Stomach (tissue), 9 donors: Measurements from ENCODE around the gene P4HA3. TPM values are rescaled to one million over a fixed set of nuclear protein-coding genes. Genes with fewer than 3 reads are reported as not detected.
A peak's percentile ranks its signal among the peaks of the same experiment; 100 is the strongest.

Experiments
- DNase-seq, 2 donors: peaks; one replicate each; pipeline versions ENCODE4 v3.0.0 to v3.0.0-alpha.2; 2013 to 2019
- H3K27ac ChIP-seq, 5 donors: fragments of 200-600 bp in 4 of 5; sonication (generic) in 4 of 5; one replicate each; pipeline ENCODE4 v1.5.1; 2013 to 2019; ENCODE audit warnings: mild to moderate bottlenecking in 1 of 5, moderate library complexity in 1 of 5
- H3K27me3 ChIP-seq, 3 donors: fragments of 200-600 bp; sonication (generic); one replicate each; pipeline ENCODE4 v1.5.1; 2017 to 2019; ENCODE audit warnings: mixed run types in 1 of 3
- H3K36me3 ChIP-seq, 4 donors: fragments of 200-600 bp; sonication (generic); 1 replicate in 3 of 4; 2 replicates in 1 of 4; pipeline ENCODE4 v1.5.1; 2016 to 2019
- H3K4me1 ChIP-seq, 4 donors: fragments of 200-600 bp; sonication (generic); one replicate each; pipeline ENCODE4 v1.5.1; 2016 to 2019
- H3K4me3 ChIP-seq, 4 donors: fragments of 200-600 bp; sonication (generic) in 3 of 4; one replicate each; pipeline ENCODE4 v1.5.1; 2016 to 2019; ENCODE audit warnings: mild to moderate bottlenecking in 1 of 4
- H3K9me3 ChIP-seq, 4 donors: fragments of 200-600 bp; sonication (generic); one replicate each; pipeline ENCODE4 v1.5.1; 2016 to 2019
- CTCF ChIP-seq, 7 experiments: fragments of 450-650 bp in 4 of 7; fragments of 200-600 bp in 3 of 7; sonication (generic) in 3 of 7; IDR thresholded peaks; one replicate each; pipeline ENCODE4 v1.5.1; 2016 to 2019; ENCODE audit warnings: antibody characterized with exemption in 7 of 7, control low read depth in 2 of 7, mild to moderate bottlenecking in 1 of 7
- EP300 ChIP-seq: sonication (generic); formaldehyde crosslinking; IDR thresholded peaks from one replicate; pipeline ENCODE4 v1.6.1; 2017; ENCODE audit warnings: antibody characterized with exemption
- POLR2A ChIP-seq, 4 donors: fragments of 450-650 bp; IDR thresholded peaks; one replicate each; pipeline ENCODE4 v1.6.1; 2016; ENCODE audit warnings: antibody characterized with exemption in 4 of 4, control low read depth in 2 of 4, mild to moderate bottlenecking in 1 of 4, moderate library complexity in 1 of 4
- POLR2AphosphoS5 ChIP-seq, 3 donors: sonication (generic); formaldehyde crosslinking; IDR thresholded peaks; one replicate each; pipeline ENCODE4 v1.6.1; 2016; ENCODE audit warnings: antibody characterized with exemption in 3 of 3
- WGBS, 5 donors: extraction: QIAGEN DNeasy Blood & Tissue Kit in 3 of 5; methylation state at CpG; one replicate each; pipeline versions ENCODE4 v1.1.5 to v1.1.7; 2013 to 2018; 5-methylcytosine and 5-hydroxymethylcytosine counted together
- intact Hi-C: fragments of 100-400 bp; cut with DNase I; formaldehyde crosslinking; loops from one replicate; pipeline ENCODE4 v1.15.1; 2023; ENCODE audit warnings: low total_unique reads
- polyA plus RNA-seq, 3 donors: library from polyadenylated mRNA; stranded (reverse); fragments of 200-250 nt; gene quantifications; one replicate each; pipeline ENCODE4 v1.2.3, GENCODE V29; 2013
- total RNA-seq, 5 donors: library from RNA; depleted of rRNA; stranded (reverse); fragments of >200 nt; gene quantifications; one replicate each; pipeline versions ENCODE4 v1.1.0 to v1.2.3, GENCODE V29; 2014 to 2016
- donor health status: healthy with polysubstance abuse.
- donor health status: Bipolar disorder and iron deficiency.
- donor health status: healthy.

P4HA3 gene
- total and polyA plus RNA-seq, 8 donors = 0.28 to 2.6 (median 0.71) TPM; not detected in 4

- H3K4me3 ChIP-seq = no peak overlapping the region
- intact Hi-C loops = no loop called here
These were observed 46.2 kb downstream of the P4HA3 start for GRCh38 chr11:74265256-74265655.

GRCh38 chr11:74262725-74263124, 48.7 kb downstream of the P4HA3 start:
- no peaks in the 10 kb centered on the region for H3K36me3 ChIP-seq
- intact Hi-C loops = no loop called here
- H3K27me3 ChIP-seq = peaks cover 0 to 3% (median 0%) of the 10 kb centered on the region in 3 donors
- DNase-seq = no peak
- H3K27ac ChIP-seq = no peak overlapping the region
- no peaks in the 10 kb centered on the region for H3K9me3 ChIP-seq
- peaks cover 0 to 8% (median 8%) of the 10 kb centered on the region in 4 donors for H3K4me1 ChIP-seq
- WGBS, 5 donors = 81 to 97% (median 90%) methylated on average over 2 of the region's 2 CpGs
- TF ChIP-seq POLR2A (IDR thresholded peaks at IDR 0.05) (no peak), CTCF (IDR thresholded peaks at IDR 0.05) (no peak), EP300 (no peak)
- H3K4me3 ChIP-seq = no peak overlapping the region

More at GRCh38 chr11:74265256-74265655, 46.2 kb downstream of the P4HA3 start:
- Histone ChIP-seq H3K4me1 (peaks cover 0 to 4% (median 0%) of the 10 kb centered on the region in 4 donors), H3K27ac (no peak overlapping the region), H3K36me3 (no peaks in the 10 kb centered on the region), H3K27me3 (peaks cover 0 to 3% (median 0%) of the 10 kb centered on the region in 3 donors), H3K9me3 (no peaks in the 10 kb centered on the region)
- DNase-seq = no peak
- WGBS, 5 donors = 70 to 97% (median 94%) methylated on average over 1 of the region's 1 CpG; no CpG with 5 or more reads in 1 of the 5 donors
- TF ChIP-seq POLR2A (IDR thresholded peaks at IDR 0.05) = no peak
- no peak for TF ChIP-seq POLR2AphosphoS5 (IDR thresholded peaks at IDR 0.05)

DNA sequence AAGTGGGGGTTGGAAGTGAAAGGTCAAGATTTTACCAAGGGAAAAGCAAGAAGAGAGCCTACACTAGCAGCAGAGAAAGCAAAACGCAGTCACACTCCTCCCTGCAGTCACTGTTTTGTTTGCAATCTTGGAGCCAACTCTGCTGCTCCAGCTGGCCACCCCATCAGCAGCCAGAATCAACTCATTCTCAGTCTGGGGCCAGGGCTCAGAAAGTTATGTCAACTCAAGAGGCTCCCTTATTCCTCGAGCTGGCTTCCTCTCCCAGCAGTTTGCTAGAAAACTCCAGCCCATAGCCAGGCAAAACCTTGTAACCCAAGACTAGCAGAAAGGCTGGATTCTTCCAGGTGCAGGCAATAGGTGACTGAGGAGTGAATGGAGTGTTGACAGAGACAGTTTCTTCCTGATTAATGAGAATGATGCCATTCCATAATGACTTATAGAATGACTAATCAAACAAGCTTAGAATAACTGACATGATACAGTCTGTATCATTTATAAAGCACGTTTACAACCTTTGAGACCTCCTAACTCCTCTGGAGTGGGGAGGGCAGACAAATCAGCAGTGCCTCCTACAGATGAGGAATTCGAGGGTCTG, 53.4 kb downstream of the P4HA3 start:
- WGBS, 5 donors = 31 to 45% (median 33%) methylated on average over 4 of the region's 4 CpGs
- TF ChIP-seq POLR2A (IDR thresholded peaks at IDR 0.05) (no peak), POLR2AphosphoS5 (IDR thresholded peaks at IDR 0.05) (no peak), CTCF (IDR thresholded peaks at IDR 0.05) (no peak), EP300 (no peak)
- intact Hi-C loops = loop anchor here (5.0 kb wide), 1 partner anchor 189 kb away; no protein-coding TSS in a partner anchor

DNA sequence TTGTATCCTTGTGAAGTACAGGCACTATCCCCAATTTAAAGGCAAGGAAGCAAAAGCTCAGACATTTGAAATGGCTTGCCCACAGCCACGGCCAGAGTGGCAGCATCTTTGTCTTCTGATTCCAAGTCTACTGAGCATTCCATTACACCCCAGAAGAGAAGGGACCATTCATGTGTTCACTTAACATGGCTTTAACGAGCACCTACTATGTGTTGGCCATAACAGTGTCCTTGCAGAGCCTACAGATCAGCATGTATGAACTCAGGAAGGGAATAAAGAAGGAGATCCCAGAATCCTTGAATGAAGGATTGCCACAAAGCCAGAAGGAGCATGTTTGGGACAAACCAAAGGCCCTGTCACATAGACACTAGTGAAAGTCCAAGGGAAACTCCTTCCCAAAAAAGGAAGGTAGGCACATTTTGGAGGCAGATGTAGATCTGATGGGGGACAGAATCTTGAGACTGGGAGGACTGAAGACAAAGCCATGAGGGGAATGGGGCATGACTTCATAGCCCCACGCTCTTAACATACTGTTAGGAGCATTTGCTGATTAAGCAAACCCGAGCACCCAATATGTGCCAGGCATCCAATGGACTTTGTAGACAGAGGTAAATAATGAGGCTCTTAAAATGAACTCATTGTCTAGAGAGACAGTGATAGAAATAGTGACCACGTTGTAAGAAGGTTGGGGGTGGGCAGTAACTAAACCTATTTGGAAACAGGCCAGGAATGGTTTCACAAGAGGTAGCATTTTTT, 54.9 kb downstream of the P4HA3 start:
- H3K4me3 ChIP-seq = no peak overlapping the region
- H3K27ac ChIP-seq = no peak overlapping the region
- peaks cover 0 to 16% (median 11%) of the 10 kb centered on the region in 4 donors for H3K4me1 ChIP-seq
- peaks cover 17 to 39% (median 38%) of the 10 kb centered on the region in 4 donors for H3K36me3 ChIP-seq
- H3K27me3 ChIP-seq = no peaks in the 10 kb centered on the region
- intact Hi-C loops = loop anchor here (5.0 kb wide), 1 partner anchor 191 kb away; no protein-coding TSS in a partner anchor
- no peaks in the 10 kb centered on the region for H3K9me3 ChIP-seq
- no peak for TF ChIP-seq CTCF (IDR thresholded peaks at IDR 0.05)
- DNase-seq = no peak
- WGBS, 5 donors = 75 to 80% (median 79%) methylated on average over 5 of the region's 5 CpGs

More for the DNA sequence above, 53.4 kb downstream of the P4HA3 start:
- no peaks in the 10 kb centered on the region for H3K9me3 ChIP-seq
- H3K4me1 ChIP-seq = peaks cover 0 to 16% (median 11%) of the 10 kb centered on the region in 4 donors
- peaks cover 0 to 3% (median 0%) of the 10 kb centered on the region in 3 donors for H3K27me3 ChIP-seq
- H3K4me3 ChIP-seq = no peak overlapping the region
- peak; percentile 71 to 80 for DNase-seq
- H3K27ac ChIP-seq = no peak overlapping the region
- peaks cover 13 to 24% (median 23%) of the 10 kb centered on the region in 4 donors for H3K36me3 ChIP-seq
